HEK293T (cell line): ENCODE results near the gene AGL.
"Not testable (repeated sequence)": the region's sequence is repeated elsewhere in the genome, so short reads cannot be mapped to it uniquely, and the experiment has no call there.

Experiments
- CTCF ChIA-PET: fragments of 350-600 bp; formaldehyde crosslinking; extraction: SDS; loops from one replicate; lab custom pipeline; 2021; ENCODE audit warnings: antibody characterized with exemption, inconsistent platforms; lab: Yijun Ruan, JAX
- POLR2A ChIA-PET: fragments of 350-600 bp; formaldehyde crosslinking; extraction: SDS; loops from one replicate; lab custom pipeline; 2020; ENCODE audit warnings: antibody characterized with exemption, inconsistent platforms; lab: Yijun Ruan, JAX
- DNase-seq: peaks from one replicate; pipeline ENCODE4 v3.0.0; 2012; ENCODE audit warnings: mixed read lengths; ENCODE audit errors: extremely low spot score
- ARNT ChIP-seq: fragments of 450-650 bp; IDR thresholded peaks from 2 replicates; pipeline ENCODE4 v1.6.1; 2017; ENCODE audit warnings: mild to moderate bottlenecking
- BHLHE40 ChIP-seq: fragments of 450-650 bp; IDR thresholded peaks from 2 replicates; pipeline ENCODE4 v1.6.1; 2016; ENCODE audit warnings: mild to moderate bottlenecking, moderate library complexity, borderline replicate concordance
- CTBP1 ChIP-seq: fragments of 450-650 bp; IDR thresholded peaks from 2 replicates; pipeline ENCODE4 v1.6.1; 2016; ENCODE audit warnings: borderline replicate concordance
- ELF4 ChIP-seq: fragments of 450-650 bp; IDR thresholded peaks from 2 replicates; pipeline ENCODE4 v1.6.1; 2017; ENCODE audit warnings: antibody characterized with exemption
- FOXA1 ChIP-seq: fragments of 450-650 bp; IDR thresholded peaks from 2 replicates; pipeline ENCODE4 v1.6.1; 2016; ENCODE audit warnings: mild to moderate bottlenecking
- FOXK2 ChIP-seq: fragments of 450-650 bp; IDR thresholded peaks from 2 replicates; pipeline ENCODE4 v1.6.1; 2016; ENCODE audit warnings: mild to moderate bottlenecking
- FOXM1 ChIP-seq: fragments of 450-650 bp; IDR thresholded peaks from 2 replicates; pipeline ENCODE4 v1.6.1; 2017; ENCODE audit warnings: mild to moderate bottlenecking, borderline replicate concordance
- HDGF ChIP-seq: fragments of 450-650 bp; IDR thresholded peaks from 2 replicates; pipeline ENCODE4 v1.6.1; 2017; ENCODE audit warnings: antibody characterized with exemption, borderline replicate concordance
- L3MBTL2 ChIP-seq: fragments of 450-650 bp; conservative IDR thresholded peaks from 2 replicates; pipeline ENCODE4 v1.6.1; 2016; ENCODE audit warnings: mild to moderate bottlenecking
- LEF1 ChIP-seq: fragments of 450-650 bp; IDR thresholded peaks from 2 replicates; pipeline ENCODE4 v1.6.1; 2017; ENCODE audit warnings: mild to moderate bottlenecking, borderline replicate concordance
- NFRKB ChIP-seq: fragments of 450-650 bp; IDR thresholded peaks from 2 replicates; pipeline ENCODE4 v1.6.1; 2016; ENCODE audit warnings: mild to moderate bottlenecking, moderate library complexity
- PKNOX1 ChIP-seq: fragments of 450-650 bp; IDR thresholded peaks from 2 replicates; pipeline ENCODE4 v1.6.1; 2016
- SP1 ChIP-seq: fragments of 450-650 bp; IDR thresholded peaks from 2 replicates; pipeline ENCODE4 v1.6.1; 2017
- SUZ12 ChIP-seq: fragments of 450-650 bp; IDR thresholded peaks from 2 replicates; pipeline ENCODE4 v1.6.1; 2016; ENCODE audit warnings: mild to moderate bottlenecking
- TARDBP ChIP-seq: fragments of 450-650 bp; IDR thresholded peaks from 2 replicates; pipeline ENCODE4 v1.6.1; 2016
- ZNF384 ChIP-seq: fragments of 450-650 bp; IDR thresholded peaks from 2 replicates; pipeline ENCODE4 v1.6.1; 2016

AGL gene

GRCh38 chr1:99950486-99950885 is 100.3 kb downstream of the AGL start:
- ChIA-PET POLR2A (no interaction called here), CTCF (no interaction called here)
- TF ChIP-seq ELF4: no peak
- TF ChIP-seq SUZ12: no peak
- no peak for TF ChIP-seq TARDBP
- no peak for TF ChIP-seq HDGF
- TF ChIP-seq BHLHE40: no peak
- TF ChIP-seq NFRKB: no peak
- no peak for TF ChIP-seq FOXM1
- TF ChIP-seq LEF1: no peak
- no peak for TF ChIP-seq FOXA1
- no peak for TF ChIP-seq SP1
- no peak for TF ChIP-seq CTBP1
- DNase-seq: no peak

GRCh38 chr1:99952522-99952921 is 102.4 kb downstream of the AGL start:
- TF ChIP-seq FOXA1 (no peak), FOXM1 (no peak), ARNT (no peak), L3MBTL2 (no peak), HDGF (no peak), TARDBP (no peak), SUZ12 (no peak), CTBP1 (no peak), NFRKB (no peak), LEF1 (no peak)
- POLR2A ChIA-PET: interaction anchor here (1.1 kb wide), 1 partner anchor 17 kb away, joined by 5 read pairs; the partner anchor contains the start of gene SLC35A3
- DNase-seq: no peak
- CTCF ChIA-PET: no interaction called here

GRCh38 chr1:99955375-99955774 is 105.2 kb downstream of the AGL start:
- no peak for DNase-seq
- ChIA-PET POLR2A (no interaction called here), CTCF (no interaction called here)
- TF ChIP-seq ZNF384: no peak
- TF ChIP-seq FOXA1: no peak
- TF ChIP-seq ELF4: no peak
- no peak for TF ChIP-seq CTBP1
- no peak for TF ChIP-seq HDGF
- no peak for TF ChIP-seq SUZ12
- TF ChIP-seq BHLHE40: no peak
- no peak for TF ChIP-seq FOXK2
- no peak for TF ChIP-seq LEF1
- TF ChIP-seq SP1: no peak
- no peak for TF ChIP-seq NFRKB
- TF ChIP-seq ARNT: no peak
- no peak for TF ChIP-seq FOXM1
- no peak for TF ChIP-seq L3MBTL2

GRCh38 chr1:99956755-99957154 is 106.6 kb downstream of the AGL start:
- DNase-seq: no peak
- ChIA-PET POLR2A (no interaction called here), CTCF (no interaction called here)
- TF ChIP-seq ELF4 (no peak), FOXM1 (no peak), FOXK2 (no peak), HDGF (no peak), LEF1 (no peak), FOXA1 (no peak)

GRCh38 chr1:99957818-99958217 is 107.7 kb downstream of the AGL start:
- CTCF ChIA-PET: no interaction called here
- DNase-seq: no peak
- TF ChIP-seq ELF4 (no peak), NFRKB (no peak), LEF1 (no peak), HDGF (no peak), SUZ12 (no peak), FOXA1 (no peak), CTBP1 (no peak), PKNOX1 (no peak)
- POLR2A ChIA-PET: interaction anchor here (2.8 kb wide), 1 partner anchor 12 kb away, joined by 18 read pairs; the partner anchor contains the start of gene SLC35A3

- CTCF ChIA-PET, DNase-seq: not testable (repeated sequence)
- POLR2A ChIA-PET: interaction anchor here (2.8 kb wide), 1 partner anchor 10 kb away, joined by 18 read pairs; the partner anchor contains the start of gene SLC35A3
Observed at GRCh38 chr1:99959189-99959705, 109.1 kb downstream of the AGL start.

GRCh38 chr1:99960260-99960659 is 110.1 kb downstream of the AGL start:
- DNase-seq, CTCF ChIA-PET, POLR2A ChIA-PET: not testable (repeated sequence)

GRCh38 chr1:99963041-99963795 is 113.1 kb downstream of the AGL start:
- POLR2A ChIA-PET: no interaction called here
- TF ChIP-seq LEF1 (no peak), PKNOX1 (no peak), ZNF384 (no peak), FOXM1 (no peak), SP1 (no peak), FOXK2 (no peak), HDGF (no peak), CTBP1 (no peak), TARDBP (no peak), L3MBTL2 (no peak), ARNT (no peak), BHLHE40 (no peak), NFRKB (no peak), ELF4 (no peak), SUZ12 (no peak), FOXA1 (no peak)
- DNase-seq: no peak
- CTCF ChIA-PET: no interaction called here
